Mucosa of gallbladder (tissue), 1 donor: ENCODE measurements around the gene TICAM2. TPM values are rescaled to one million over a fixed set of nuclear protein-coding genes. Genes with fewer than 3 reads are reported as not detected.

Experiments used
- DNase-seq: peaks from one replicate; pipeline ENCODE4 v3.0.0-alpha.2; 2020; ENCODE audit warnings: low spot score
- total RNA-seq: library from RNA; stranded (reverse); gene quantifications from one replicate; pipeline ENCODE4 v1.2.1, GENCODE V29; 2021
- donor health status: DM: no; HTN: no; CAD: no.

Gene TICAM2
- total RNA-seq, 1 donor from 2014 or later = 3.3 TPM

DNA sequence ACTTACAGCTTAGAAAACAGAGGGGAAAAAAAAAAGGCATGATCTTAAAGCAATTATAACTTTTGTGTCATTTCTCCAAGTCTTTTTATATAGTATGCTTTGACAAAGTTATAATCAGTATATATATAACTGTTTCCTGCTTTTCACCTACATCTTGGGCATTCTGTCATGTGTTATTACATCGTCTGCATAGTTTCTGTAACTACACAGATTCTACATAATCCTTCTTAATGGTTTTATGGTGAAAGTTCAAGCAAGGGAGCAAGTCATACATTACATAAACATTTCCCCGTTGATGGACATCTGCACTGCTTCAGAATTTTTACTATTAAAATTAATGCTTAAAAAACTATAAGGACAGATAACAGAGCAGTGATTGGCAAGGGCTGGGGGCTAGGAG is 69.8 kb downstream of the TICAM2 start:
- no peak for DNase-seq

DNA sequence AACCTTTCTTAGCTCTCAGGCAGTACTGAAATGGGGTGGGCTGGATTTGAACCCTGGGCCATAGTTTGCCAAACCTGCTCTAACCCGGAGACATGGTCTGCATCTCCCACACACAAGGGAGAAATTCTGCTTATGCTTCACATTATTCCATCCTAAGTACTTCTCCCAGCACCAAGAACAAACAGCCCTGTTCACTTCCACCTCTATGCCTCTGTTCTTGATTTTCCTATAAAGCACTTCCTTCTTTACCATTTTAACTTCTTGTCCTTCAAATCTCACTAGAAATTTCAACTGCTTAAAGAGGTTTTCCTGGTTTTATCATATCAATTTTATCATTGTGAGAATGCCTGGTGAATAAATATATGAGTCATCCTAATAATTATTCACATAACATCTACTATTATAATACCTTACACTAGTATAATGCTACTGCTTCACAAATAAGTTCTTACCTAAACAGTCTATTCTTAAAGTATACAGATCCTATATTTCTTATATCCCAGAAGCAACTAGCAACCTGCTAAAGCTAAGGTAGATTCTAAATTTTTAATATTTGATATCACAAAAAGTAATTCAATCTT is 70.4 kb downstream of the TICAM2 start:
- no peak for DNase-seq

DNA sequence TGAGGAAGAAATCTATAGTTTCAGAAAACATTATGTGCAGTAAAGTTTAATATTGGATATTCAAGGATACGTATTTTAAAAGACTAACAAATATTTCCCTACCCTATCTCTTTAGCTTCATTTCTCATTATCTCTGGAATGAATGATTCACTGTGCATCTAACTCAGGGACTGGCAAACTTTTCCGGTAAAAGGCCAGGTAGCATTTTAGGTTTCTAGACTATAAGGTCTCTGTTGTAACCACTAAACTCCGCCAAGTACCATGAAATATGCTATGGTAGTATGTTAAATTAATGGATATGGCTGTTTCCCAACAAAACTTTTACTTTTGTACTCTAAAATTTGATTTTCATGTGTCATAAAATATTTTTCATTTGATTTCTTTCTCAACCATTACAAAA is 70.9 kb downstream of the TICAM2 start:
- no peak for DNase-seq

DNA sequence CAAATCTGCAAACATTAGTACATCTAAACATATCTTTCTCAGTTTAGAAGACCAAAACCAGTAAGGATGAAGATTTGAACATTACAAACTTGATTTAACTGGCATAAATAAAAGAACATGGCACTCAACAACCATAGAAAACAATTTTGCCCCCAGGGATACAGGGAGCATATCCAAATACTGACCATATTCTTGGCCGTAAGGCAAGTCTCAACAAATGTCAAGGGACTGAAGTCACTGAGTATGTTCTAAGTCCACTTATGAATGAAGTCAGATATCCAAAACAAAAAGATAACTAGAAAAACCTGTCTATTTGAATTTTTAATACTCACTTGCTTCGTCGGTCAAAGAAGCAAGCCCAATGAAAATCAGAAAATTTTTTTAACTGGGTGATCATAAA is 71.9 kb downstream of the TICAM2 start:
- no peak for DNase-seq

Other genes with a start within 250 kb of the TICAM2 start
- 24.6 TPM for gene FEM1C, start 57.7 kb downstream of the TICAM2 start, total RNA-seq
- 140 TPM for gene TMED7, start 23.6 kb upstream of the TICAM2 start, total RNA-seq
- gene CDO1, start 214.2 kb upstream of the TICAM2 start, total RNA-seq = 10.8 TPM
- 36.5 TPM for gene ATG12, start 239.1 kb upstream of the TICAM2 start, total RNA-seq
- 72.0 TPM for gene AP3S1, start 239.5 kb upstream of the TICAM2 start, total RNA-seq